GM12874 (cell line): ENCODE results near the gene C19orf25.

Experiments used
- TF ChIP-seq, protein P1 (sequence below): IDR thresholded peaks from 2 replicates; pipeline ENCODE4 v1.5.1; 2011; ENCODE audit warnings: low read depth, mild to moderate bottlenecking, control low read depth, low read length, moderate library complexity; ENCODE audit not compliant: insufficient read depth

Gene C19orf25

DNA sequence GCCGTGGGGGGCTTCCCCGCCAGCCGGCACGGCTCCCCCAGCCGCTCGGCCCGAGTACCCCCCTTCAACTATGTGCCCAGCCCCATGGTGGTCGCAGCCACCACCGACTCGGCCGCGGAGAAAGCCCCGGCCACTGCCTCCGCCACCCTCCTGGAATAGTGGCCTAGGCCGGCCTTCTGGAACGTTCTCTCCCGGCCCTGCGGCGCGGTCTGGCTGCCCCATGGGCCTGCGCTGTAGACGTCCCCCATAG lies 9.0 kb downstream of the C19orf25 start:
- TF ChIP-seq, protein P1, sequence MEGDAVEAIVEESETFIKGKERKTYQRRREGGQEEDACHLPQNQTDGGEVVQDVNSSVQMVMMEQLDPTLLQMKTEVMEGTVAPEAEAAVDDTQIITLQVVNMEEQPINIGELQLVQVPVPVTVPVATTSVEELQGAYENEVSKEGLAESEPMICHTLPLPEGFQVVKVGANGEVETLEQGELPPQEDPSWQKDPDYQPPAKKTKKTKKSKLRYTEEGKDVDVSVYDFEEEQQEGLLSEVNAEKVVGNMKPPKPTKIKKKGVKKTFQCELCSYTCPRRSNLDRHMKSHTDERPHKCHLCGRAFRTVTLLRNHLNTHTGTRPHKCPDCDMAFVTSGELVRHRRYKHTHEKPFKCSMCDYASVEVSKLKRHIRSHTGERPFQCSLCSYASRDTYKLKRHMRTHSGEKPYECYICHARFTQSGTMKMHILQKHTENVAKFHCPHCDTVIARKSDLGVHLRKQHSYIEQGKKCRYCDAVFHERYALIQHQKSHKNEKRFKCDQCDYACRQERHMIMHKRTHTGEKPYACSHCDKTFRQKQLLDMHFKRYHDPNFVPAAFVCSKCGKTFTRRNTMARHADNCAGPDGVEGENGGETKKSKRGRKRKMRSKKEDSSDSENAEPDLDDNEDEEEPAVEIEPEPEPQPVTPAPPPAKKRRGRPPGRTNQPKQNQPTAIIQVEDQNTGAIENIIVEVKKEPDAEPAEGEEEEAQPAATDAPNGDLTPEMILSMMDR: no peak

DNA sequence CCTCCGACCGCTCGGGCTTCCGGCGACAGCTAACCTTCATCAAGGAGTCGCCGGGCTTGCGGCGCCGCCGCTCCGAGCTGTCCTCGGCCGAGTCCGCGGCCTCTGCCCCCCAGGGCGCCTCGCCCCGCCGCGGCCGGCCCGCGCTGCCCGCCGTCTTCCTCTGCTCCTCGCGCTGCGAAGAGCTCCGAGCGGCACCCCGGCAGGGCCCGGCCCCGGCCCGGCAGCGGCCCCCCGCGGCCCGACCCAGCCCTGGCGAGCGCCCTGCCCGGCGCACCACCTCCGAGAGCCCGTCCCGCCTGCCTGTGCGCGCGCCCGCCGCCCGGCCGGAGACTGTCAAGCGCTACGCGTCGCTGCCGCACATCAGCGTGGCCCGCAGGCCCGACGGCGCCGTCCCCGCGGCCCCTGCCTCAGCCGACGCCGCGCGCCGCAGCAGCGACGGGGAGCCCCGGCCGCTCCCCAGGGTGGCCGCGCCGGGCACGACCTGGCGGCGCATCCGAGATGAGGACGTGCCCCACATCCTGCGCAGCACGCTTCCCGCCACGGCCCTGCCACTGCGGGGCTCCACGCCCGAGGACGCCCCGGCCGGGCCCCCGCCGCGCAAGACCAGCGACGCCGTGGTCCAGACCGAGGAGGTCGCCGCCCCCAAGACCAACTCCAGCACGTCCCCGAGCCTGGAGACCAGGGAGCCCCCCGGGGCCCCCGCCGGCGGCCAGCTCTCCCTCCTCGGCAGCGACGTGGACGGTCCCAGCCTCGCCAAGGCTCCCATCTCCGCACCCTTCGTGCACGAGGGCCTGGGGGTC lies 9.6 kb downstream of the C19orf25 start:
- TF ChIP-seq, protein P1: no peak

DNA sequence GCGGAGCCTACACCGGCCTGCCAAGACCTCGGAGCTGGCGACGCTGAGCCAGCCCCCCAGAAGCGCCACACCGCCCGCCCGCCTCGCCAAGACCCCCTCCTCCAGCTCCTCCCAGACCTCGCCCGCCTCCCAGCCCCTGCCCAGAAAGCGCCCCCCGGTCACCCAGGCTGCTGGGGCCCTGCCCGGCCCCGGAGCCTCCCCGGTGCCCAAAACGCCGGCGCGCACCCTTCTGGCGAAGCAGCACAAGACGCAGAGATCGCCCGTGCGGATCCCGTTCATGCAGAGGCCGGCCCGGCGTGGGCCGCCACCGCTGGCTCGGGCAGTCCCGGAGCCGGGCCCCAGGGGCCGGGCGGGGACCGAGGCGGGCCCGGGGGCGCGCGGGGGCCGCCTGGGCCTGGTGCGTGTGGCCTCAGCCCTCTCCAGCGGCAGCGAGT lies 10.2 kb downstream of the C19orf25 start:
- TF ChIP-seq, protein P1: 0 out of 2 replicates have a peak, but pooled peaks have one; percentile 5

DNA sequence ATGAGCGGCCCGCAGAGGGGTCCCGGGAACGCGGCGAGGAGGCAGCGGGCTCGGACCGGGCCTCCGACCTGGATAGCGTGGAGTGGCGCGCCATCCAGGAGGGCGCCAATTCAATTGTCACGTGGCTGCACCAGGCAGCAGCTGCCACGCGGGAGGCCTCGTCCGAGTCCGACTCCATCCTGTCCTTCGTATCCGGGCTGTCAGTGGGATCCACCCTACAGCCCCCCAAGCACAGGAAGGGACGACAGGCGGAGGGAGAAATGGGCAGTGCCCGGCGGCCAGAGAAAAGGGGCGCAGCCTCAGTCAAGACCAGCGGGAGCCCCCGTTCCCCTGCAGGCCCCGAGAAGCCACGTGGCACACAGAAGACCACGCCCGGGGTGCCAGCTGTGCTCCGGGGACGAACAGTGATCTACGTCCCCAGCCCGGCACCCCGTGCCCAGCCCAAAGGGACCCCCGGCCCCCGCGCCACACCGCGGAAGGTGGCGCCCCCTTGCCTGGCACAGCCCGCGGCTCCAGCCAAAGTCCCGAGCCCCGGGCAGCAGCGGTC lies 10.7 kb downstream of the C19orf25 start:
- TF ChIP-seq, protein P1: no peak

DNA sequence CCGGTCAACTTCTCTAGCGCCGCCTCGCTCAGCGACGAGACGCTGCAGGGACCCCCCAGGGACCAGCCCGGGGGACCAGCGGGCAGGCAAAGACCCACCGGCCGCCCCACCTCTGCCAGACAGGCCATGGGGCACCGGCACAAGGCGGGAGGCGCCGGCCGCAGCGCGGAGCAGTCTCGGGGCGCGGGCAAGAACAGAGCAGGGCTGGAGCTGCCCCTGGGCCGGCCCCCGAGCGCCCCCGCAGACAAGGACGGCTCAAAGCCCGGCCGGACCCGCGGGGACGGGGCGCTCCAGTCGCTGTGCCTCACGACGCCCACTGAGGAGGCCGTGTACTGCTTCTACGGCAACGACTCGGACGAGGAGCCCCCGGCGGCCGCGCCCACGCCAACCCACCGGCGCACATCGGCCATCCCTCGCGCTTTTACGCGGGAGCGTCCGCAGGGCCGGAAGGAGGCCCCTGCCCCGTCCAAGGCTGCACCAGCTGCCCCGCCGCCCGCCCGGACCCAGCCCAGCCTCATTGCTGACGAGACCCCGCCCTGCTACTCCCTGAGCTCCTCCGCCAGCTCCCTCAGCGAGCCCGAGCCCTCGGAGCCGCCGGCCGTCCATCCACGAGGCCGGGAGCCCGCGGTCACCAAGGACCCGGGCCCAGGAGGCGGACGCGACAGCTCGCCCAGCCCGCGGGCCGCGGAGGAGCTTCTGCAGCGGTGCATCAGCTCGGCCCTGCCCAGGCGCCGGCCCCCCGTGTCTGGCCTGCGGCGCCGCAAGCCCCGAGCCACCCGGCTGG lies 11.3 kb downstream of the C19orf25 start:
- TF ChIP-seq, protein P1: no peak

DNA sequence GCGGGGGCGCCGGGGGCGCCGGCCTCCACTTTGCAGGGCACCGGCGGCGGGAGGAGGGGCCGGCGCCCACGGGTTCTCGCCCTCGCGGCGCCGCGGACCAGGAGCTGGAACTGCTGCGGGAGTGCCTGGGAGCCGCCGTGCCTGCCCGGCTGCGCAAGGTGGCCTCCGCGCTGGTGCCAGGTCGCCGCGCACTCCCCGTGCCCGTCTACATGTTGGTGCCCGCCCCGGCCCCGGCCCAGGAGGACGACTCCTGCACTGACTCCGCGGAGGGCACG lies 11.9 kb downstream of the C19orf25 start:
- TF ChIP-seq, protein P1: no peak

DNA sequence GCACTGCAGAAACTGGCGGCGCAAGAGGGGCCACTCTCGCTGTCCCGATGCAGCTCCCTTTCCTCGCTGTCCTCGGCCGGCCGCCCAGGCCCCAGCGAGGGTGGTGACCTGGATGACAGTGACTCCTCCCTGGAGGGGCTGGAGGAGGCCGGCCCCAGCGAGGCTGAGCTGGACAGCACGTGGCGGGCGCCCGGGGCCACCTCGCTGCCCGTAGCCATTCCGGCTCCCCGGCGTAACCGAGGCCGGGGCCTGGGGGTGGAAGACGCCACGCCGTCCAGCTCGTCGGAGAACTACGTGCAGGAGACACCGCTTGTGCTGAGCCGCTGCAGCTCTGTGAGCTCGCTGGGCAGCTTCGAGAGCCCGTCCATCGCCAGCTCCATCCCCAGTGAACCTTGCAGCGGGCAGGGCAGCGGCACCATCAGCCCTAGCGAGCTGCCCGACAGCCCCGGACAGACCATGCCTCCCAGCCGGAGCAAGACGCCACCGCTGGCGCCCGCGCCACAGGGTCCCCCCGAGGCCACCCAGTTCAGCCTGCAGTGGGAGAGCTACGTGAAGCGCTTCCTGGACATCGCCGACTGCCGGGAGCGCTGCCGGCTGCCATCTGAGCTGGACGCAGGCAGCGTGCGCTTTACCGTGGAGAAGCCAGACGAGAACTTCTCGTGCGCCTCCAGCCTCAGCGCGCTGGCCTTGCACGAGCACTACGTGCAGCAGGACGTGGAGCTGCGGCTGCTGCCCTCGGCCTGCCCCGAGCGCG lies 12.4 kb downstream of the C19orf25 start:
- TF ChIP-seq, protein P1: no peak
